ENCODE measurements around the gene GTPBP3.
A peak's percentile ranks its signal among the peaks of the same experiment; 100 is the strongest.

GRCh38 chr19:17292301-17293074 is 44.9 kb upstream of the GTPBP3 start:
- no peak for TF ChIP-seq TCF7L2 (IDR thresholded peaks at IDR 0.05; ENCODE audit: low read depth, low read length)
- peak; percentile 82 for TF ChIP-seq CTCF (IDR thresholded peaks at IDR 0.05)

Measured in Panc1 (cell line).